A673 (cell line): Measurements from ENCODE around the gene CBLL2.

Experiments
- CTCF ChIP-seq: fragments of 300-800, 200-600 bp; sonication (generic); conservative IDR thresholded peaks from 2 replicates; pipeline ENCODE4 v1.5.1; 2017; ENCODE audit warnings: low read depth, mild to moderate bottlenecking, antibody characterized with exemption, low read length, moderate library complexity, mixed read lengths
- EZH2 ChIP-seq: fragments of 200-600 bp; sonication (generic); IDR thresholded peaks from 2 replicates; pipeline ENCODE4 v1.6.1; 2017; ENCODE audit warnings: borderline replicate concordance, low read depth, mild to moderate bottlenecking, mixed read lengths, antibody characterized with exemption, low read length; ENCODE audit not compliant: poor library complexity, severe bottlenecking

- TF ChIP-seq CTCF, result no peak
- TF ChIP-seq EZH2, result no peak
Observed at GRCh38 chrX:22310779-22311178, 38.1 kb downstream of the CBLL2 start.
